Right lobe of liver (tissue), 6 donors: ENCODE results near the gene VSTM4. TPM values are rescaled to one million over a fixed set of nuclear protein-coding genes. Genes with fewer than 3 reads are reported as not detected.

Experiments used
- ATAC-seq, 4 donors: fragments of 200-7000 bp; cut with Tn5 transposase; one replicate each; pipeline ENCODE4 v1.9.1; 2020; ENCODE audit warnings: mild to moderate bottlenecking in 4 of 4, moderate library complexity in 4 of 4
- DNase-seq, 3 donors: peaks; one replicate each; pipeline ENCODE4 v3.0.0-alpha.2; 2020
- H3K27ac ChIP-seq, 3 donors: fragments of 200-600 bp; one replicate each; pipeline ENCODE4 v1.8.0; 2022
- H3K27me3 ChIP-seq, 2 donors: fragments of 200-600 bp; one replicate each; pipeline ENCODE4 v1.8.0; 2022
- H3K36me3 ChIP-seq, 4 donors: fragments of 200-600 bp; sonication (generic) in 1 of 4; one replicate each; pipeline versions ENCODE4 v1.5.1 to v1.8.0; 2017 to 2022; ENCODE audit warnings: control low read depth in 1 of 4
- H3K4me1 ChIP-seq, 4 donors: fragments of 200-600 bp; sonication (generic) in 1 of 4; one replicate each; pipeline versions ENCODE4 v1.5.1 to v1.8.0; 2017 to 2022; ENCODE audit warnings: control low read depth in 1 of 4
- H3K4me3 ChIP-seq, 3 donors: fragments of 200-600 bp; one replicate each; pipeline ENCODE4 v1.8.0; 2022
- H3K9me3 ChIP-seq, 4 donors: fragments of 200-600 bp; sonication (generic) in 1 of 4; one replicate each; pipeline versions ENCODE4 v1.5.1 to v1.8.0; 2017 to 2022; ENCODE audit warnings: control low read depth in 1 of 4
- POLR2A ChIP-seq: fragments of 450-650 bp; IDR thresholded peaks from one replicate; pipeline ENCODE4 v1.6.1; 2017; ENCODE audit warnings: antibody characterized with exemption, mild to moderate bottlenecking
- WGBS: methylation state at CpG from one replicate; pipeline ENCODE4 v1.1.6; 2018; ENCODE audit warnings: low coverage, low lambda C conversion rate; ENCODE audit not compliant: insufficient coverage; ENCODE audit errors: missing lambda C conversion rate; 5-methylcytosine and 5-hydroxymethylcytosine counted together
- intact Hi-C, 2 donors: fragments of 100-400 bp; cut with DNase I; formaldehyde crosslinking; loops; one replicate each; pipeline versions ENCODE4 v1.11.2 to v1.14.1; 2022
- total RNA-seq, 6 experiments: library from RNA; depleted of rRNA in 2 of 6; stranded (reverse); fragments of >200 nt in 2 of 6; fragmentation: NEBNext Ultra II Directional in 3 of 6; extraction: Animal tissue kit (Norgen Biotek cat#: 25700) in 3 of 6; gene quantifications; one replicate each; pipeline versions ENCODE4 v1.1.0 to v1.2.4, GENCODE V29; 2016 to 2023
- TF ChIP-seq, protein P1 (sequence below), 4 donors: fragments of 200-600 bp in 3 of 4; fragments of 450-650 bp in 1 of 4; IDR thresholded peaks; one replicate each; pipeline versions ENCODE4 v1.5.1 to v1.8.0; 2016 to 2022; ENCODE audit warnings: antibody characterized with exemption in 4 of 4, mild to moderate bottlenecking in 2 of 4
- donor health status: DM: no; HTN: yes; CAD: no.
- donor health status: DM: no; HTN: no; CAD: no.
- donor health status: DM: no; HTN: no; CAD: no.
- donor health status: DM: no; HTN: yes; CAD: no.
- donor health status: DM: no; HTN: yes; CAD: no.

Gene VSTM4
- total RNA-seq, 6 experiments from 2014 or later, result 2.1 to 6.6 (median 3.1) TPM

DNA sequence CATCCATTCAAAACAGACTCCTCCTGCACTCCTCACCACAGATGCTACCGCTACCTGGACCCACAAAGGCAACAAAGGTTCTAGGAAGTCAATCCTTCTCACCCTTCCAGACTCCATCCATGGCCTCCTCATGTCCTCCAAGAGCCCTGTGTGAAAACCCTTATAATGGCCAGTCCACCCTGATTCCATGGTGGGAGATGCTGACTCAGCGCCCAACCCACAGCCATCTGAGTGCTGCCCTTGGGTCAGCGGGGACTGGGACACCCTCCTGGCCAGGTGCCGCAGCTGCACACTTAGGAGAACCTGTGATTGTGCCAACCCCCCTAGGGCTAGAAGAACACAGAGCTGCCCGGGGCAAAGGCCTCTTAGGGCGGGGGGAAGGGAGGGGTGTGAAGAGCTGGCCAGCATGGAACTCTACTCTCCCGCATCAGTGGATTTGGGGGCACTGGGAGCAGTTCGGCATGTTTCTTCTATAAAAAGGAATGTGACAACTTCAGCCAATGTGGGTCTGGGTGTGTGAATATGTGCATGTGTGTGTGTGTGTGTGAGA is 47.5 kb upstream of the VSTM4 start:
- Histone ChIP-seq H3K4me3 (no peak overlapping the region), H3K36me3 (no peaks in the 10 kb centered on the region), H3K27ac (no peak overlapping the region), H3K9me3 (no peaks in the 10 kb centered on the region), H3K27me3 (no peaks in the 10 kb centered on the region), H3K4me1 (no peaks in the 10 kb centered on the region)
- ATAC-seq (no peak), DNase-seq (no peak)
- intact Hi-C loops, result loop anchor here in 1 of 2 donors (5.0 kb wide), 1 partner anchor 186 kb away; no protein-coding TSS in a partner anchor
- WGBS, result 71% methylated on average over 5 of the region's 8 CpGs
- TF ChIP-seq, protein P1, sequence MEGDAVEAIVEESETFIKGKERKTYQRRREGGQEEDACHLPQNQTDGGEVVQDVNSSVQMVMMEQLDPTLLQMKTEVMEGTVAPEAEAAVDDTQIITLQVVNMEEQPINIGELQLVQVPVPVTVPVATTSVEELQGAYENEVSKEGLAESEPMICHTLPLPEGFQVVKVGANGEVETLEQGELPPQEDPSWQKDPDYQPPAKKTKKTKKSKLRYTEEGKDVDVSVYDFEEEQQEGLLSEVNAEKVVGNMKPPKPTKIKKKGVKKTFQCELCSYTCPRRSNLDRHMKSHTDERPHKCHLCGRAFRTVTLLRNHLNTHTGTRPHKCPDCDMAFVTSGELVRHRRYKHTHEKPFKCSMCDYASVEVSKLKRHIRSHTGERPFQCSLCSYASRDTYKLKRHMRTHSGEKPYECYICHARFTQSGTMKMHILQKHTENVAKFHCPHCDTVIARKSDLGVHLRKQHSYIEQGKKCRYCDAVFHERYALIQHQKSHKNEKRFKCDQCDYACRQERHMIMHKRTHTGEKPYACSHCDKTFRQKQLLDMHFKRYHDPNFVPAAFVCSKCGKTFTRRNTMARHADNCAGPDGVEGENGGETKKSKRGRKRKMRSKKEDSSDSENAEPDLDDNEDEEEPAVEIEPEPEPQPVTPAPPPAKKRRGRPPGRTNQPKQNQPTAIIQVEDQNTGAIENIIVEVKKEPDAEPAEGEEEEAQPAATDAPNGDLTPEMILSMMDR (IDR thresholded peaks at IDR 0.05), result no peak
- no peak for TF ChIP-seq POLR2A

DNA sequence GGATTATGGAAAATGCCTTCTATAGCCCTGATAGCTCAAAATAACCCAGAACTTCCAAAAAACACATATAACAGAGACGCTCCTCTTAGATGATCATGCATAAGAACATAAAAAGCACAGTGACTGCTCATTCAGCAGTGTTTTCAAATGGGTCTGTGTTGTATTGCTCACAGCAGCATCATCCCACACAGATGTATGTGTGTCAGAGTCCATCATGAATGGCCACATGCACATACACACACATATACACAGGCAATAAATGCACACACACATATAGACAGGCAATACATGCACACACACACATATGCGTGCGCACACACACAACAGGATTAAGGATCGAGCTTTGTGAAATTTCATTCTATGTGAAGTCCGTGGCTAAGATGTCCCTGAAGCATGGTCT is 46.7 kb upstream of the VSTM4 start:
- intact Hi-C loops, result loop anchor here in 1 of 2 donors (5.0 kb wide), 1 partner anchor 185 kb away; no protein-coding TSS in a partner anchor
- TF ChIP-seq POLR2A, result no peak
- TF ChIP-seq, protein P1 (IDR thresholded peaks at IDR 0.05), result no peak
- 73% methylated on average over 5 of the region's 5 CpGs for WGBS
- Histone ChIP-seq H3K36me3 (no peaks in the 10 kb centered on the region), H3K27me3 (no peaks in the 10 kb centered on the region), H3K4me3 (no peak overlapping the region), H3K9me3 (no peaks in the 10 kb centered on the region), H3K4me1 (no peaks in the 10 kb centered on the region), H3K27ac (no peak overlapping the region)
- DNase-seq (no peak), ATAC-seq (no peak)

DNA sequence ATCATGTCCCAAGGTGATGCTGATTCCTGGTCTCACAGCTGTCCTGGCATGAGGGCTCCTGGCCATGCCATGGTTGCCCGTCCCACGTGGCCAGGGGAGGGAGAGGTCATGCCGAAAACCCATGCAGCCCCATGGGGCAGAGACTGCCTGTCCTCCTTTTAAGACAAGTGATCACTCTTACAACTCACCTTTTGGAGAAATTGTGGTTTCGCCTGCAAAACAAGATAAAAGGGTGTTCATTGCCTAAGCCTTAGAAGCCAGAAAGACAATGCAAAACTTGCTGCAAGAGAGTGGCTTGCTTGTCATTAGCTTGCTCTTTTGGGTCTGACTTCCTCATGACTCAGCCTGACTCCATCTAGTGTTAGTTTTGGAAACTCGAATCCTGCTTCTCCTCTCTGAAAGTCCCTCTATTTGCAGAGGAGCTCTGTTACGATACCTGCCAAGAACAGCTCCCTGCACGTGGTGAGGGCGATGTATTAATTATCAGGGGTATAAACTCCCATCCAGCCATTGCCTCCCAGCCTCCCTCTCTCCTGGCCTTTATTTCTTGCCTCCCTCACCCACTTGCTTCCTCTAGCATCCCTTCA is 46.2 kb upstream of the VSTM4 start:
- peak; percentile 61 to 88 (median 78) for ATAC-seq
- no peak overlapping the region for H3K27ac ChIP-seq
- no peak for DNase-seq
- TF ChIP-seq, protein P1 (IDR thresholded peaks at IDR 0.05), result peak; percentile 42 to 53 (median 46)
- TF ChIP-seq POLR2A, result no peak
- H3K36me3 ChIP-seq, result no peaks in the 10 kb centered on the region
- no peak overlapping the region for H3K4me3 ChIP-seq
- intact Hi-C loops, result loop anchor here in 1 of 2 donors (5.0 kb wide), 1 partner anchor 184 kb away; no protein-coding TSS in a partner anchor
- H3K4me1 ChIP-seq, result no peaks in the 10 kb centered on the region
- H3K27me3 ChIP-seq, result no peaks in the 10 kb centered on the region
- H3K9me3 ChIP-seq, result no peaks in the 10 kb centered on the region
- WGBS, result 40% methylated on average over 8 of the region's 8 CpGs

DNA sequence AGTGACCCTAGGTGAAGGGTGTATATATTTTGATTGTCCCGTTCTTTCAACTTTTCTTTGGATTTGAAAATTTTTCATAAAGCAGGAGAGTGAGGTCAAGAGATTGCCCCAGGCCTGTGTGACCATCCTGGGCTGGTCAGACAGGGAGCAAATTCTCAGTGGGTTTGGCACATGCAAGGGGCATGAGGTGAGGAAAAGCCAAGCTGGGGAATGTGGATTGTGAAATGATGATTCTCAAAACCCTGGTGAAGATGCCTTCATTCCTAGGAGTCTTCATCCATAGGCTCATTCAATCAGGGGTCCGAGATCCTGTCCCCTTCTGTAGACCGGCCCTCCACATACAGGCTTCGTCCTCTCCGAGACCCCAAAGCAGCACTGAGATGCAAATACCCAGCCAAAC is 45.5 kb upstream of the VSTM4 start:
- no peaks in the 10 kb centered on the region for H3K27me3 ChIP-seq
- DNase-seq (no peak), ATAC-seq (no peak)
- intact Hi-C loops, result loop anchor here in 1 of 2 donors (5.0 kb wide), 1 partner anchor 184 kb away; no protein-coding TSS in a partner anchor
- no peak for TF ChIP-seq POLR2A
- TF ChIP-seq, protein P1 (IDR thresholded peaks at IDR 0.05), result no peak
- 73% methylated on average over 1 of the region's 5 CpGs for WGBS
- no peak overlapping the region for H3K27ac ChIP-seq
- H3K9me3 ChIP-seq, result no peaks in the 10 kb centered on the region
- no peak overlapping the region for H3K4me3 ChIP-seq
- H3K36me3 ChIP-seq, result no peaks in the 10 kb centered on the region
- no peaks in the 10 kb centered on the region for H3K4me1 ChIP-seq
